ENCODE measurements around the gene PLB1.

The PLB1 gene

DNA sequence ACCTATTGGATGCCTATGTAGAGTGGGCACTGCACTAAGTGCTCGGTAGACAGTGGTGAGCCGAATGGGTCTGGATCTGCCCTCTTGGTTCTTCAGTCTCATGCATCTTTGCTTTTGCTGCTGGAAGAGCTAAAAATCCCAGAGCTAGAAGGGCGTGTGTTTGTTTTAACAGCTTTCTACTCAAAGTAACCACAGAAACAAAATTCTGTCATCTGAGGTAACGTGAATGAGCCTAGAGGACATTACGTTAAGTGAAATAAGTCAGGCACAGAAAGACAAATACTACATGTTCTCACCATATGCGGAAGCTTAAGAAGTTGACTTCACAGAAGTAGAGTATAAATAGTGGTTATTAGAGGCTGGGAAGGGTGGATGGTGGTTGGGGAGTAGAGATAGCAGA lies 119.8 kb downstream of the PLB1 start:
- DNase-seq, result no peak

DNA sequence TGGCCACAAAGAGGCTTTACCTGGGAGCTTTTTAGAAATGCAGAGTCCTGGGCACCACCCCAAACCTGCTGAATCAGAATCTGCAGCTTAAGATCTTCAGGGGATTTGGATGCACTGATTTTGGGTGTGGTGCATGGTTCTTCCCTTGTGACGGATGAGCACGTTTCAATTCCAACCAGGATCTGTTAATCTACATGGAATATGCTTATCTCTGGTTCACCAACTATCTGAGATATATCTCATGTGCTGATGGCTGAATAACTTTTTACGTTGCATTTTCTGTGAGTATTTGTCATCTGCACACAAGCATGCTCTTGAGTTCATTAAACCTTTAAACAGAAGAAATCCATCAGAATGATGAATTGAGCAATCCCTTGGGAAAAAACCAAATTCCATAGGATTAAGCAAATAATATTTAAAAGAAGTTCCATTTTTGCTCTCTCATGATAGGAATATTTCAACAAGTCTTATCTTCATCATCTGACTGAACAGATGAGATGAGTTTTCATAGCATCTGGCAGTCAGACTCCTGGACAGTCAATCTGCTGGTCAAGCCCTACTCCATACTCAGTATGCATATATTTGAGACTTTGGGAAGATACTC lies 120.6 kb downstream of the PLB1 start:
- DNase-seq, result no peak

DNA sequence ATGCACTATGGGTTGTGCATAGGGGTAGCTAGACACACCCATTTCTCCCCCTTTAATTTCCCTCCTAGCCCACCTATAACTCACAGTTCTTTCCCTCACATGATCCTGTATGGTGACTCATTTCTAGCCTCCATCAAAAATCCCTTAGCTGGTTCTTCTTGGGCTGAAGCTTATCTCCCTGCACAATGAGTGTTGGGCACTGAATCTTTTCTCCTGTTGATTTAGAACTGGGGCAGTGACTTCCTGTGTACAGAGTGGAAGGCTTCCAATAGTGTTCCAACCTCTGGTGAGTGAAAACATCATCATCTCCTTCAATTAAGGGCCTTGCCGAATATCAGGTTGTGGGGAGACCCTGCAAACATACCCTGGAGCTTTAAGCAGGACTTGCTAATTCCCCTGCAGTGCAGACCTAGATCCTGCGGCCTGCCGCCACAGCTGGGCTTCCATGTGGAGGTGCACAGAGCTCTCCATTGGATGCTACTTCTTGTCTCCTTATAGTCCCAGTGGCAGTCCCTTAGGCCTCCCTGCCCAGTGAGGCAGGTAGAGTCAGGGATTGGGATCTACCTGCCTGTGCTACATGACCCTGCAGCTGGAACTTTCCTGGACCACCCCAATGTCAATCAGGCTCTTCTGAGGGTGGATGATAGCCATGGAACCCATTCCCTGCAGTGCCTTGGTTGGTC lies 121.8 kb downstream of the PLB1 start:
- DNase-seq, result no peak

DNA sequence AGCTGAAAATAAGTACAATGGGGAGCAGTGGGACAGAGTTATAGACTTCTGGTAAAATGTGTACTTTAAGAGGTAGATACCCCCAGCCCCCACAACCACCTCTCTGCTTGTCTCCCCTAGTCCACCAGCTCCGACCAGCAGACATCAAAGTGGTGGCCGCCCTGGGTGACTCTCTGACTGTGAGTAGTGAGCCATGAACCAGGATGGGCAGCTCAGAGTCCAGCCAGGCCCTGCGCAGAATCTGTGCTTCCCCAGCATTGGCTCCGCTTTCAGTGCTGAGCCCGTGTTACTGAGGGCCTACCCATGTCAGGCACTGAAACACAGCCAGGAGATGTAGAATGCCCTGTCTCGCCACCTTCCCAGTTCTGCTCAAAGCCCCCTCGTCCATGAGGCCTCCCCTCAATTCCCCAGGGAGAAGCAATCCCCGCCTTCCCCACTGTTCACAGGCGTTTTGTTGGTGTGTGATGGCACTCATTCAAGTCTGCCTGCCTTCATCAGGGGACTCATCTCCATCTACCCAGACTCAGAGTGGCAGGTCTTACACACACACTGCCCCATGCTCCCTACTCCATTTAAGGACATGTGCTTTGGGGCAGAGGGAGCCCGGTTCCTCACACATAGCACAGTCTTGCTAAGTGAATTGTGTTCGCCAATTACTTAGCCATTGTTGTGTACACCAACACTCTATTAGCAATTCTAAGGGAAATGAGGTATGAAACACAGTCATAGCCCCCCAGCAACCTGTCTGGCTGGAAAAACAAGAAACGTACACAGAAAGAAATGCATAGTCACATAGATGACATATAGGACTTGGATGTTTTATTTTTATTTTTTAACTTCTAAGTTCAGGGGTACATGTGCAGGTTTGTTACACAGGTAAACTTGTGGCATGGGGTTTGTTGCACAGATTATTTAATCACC lies 122.6 kb downstream of the PLB1 start:
- DNase-seq, result no peak

DNA sequence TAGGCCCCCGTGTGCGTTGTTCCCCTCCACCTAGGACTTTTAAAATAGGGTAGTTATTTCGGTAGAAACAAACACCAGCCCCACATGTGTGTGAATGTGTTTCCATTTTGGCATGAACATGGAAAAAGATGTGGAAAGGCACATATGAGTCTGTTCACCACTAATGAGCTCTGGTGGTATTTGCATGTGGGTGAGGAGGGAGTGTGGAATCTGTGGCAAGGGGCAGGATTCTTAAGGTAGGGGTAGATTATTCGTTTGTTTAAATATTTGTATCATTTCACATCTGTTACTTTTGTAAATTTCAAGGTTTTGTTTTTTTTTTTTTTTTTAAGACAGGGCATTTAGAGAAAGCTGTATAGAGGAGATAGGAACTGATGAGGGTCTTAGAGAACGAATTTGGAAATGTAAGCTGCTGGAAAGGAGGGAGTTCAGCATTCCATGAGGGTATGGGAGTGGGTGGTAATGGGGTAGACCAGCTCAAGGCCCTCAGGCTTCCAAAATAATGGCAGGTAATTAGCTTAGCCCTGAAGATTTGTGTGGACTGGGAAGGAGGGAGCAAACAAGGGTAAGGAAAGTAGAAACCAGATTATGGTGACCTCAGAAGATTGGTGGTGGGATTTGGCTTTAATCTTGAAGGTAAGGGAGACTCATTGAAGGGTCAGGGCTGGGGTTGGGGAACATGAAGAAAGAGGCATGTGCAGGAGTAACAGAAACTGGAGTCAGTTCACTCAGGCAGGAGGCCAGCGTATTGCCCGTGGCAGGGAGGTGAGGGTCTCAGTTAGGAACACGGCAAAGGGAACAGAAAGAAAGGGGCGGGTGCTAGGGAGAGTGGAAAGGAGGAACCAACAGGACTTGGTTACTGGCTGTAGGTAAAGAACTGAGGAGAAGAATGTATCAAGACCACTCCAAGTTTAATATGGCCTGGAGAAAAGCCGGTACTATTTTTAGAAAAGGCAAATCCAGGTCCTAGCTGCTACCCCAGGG lies 123.6 kb downstream of the PLB1 start:
- no peak for DNase-seq

DNA sequence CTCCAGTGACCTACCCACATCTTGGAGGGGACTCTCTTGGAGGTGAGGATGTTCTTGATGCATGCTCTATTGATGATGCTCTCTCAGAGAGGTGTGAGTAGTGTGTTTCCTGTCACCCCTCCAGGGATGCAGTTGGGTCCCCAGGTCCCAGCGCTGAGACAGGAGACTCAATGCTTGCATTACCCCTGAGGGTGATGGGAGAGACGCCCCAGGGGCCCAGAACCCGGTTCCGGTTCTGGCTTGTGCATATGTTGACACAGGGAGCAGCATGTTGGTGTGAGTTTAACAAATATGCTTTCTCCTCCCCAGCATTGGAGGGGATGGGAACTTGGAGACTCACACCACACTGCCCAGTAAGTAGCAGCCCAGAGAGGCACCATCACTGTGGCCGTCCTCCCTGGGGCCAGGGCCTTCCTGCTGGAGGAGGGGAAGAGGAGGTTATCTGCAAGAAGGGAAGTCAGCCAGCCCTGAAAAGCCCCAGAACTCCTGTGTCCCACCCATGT lies 124.5 kb downstream of the PLB1 start:
- DNase-seq, result no peak

DNA sequence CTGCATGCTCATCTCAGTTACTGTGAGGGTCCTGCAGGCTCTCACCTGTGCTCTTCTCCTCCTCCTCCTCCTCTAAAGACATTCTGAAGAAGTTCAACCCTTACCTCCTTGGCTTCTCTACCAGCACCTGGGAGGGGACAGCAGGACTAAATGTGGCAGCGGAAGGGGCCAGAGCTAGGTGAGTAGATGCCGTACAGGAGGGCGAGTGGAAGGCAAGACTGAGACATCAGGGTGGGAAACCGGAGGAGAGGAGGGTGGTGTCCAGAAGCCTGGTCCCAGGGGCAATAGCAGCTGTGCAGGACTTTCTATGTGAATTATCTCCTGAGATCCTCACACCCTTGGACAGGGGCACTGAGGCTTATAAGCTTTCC lies 124.9 kb downstream of the PLB1 start:
- no peak for DNase-seq

DNA sequence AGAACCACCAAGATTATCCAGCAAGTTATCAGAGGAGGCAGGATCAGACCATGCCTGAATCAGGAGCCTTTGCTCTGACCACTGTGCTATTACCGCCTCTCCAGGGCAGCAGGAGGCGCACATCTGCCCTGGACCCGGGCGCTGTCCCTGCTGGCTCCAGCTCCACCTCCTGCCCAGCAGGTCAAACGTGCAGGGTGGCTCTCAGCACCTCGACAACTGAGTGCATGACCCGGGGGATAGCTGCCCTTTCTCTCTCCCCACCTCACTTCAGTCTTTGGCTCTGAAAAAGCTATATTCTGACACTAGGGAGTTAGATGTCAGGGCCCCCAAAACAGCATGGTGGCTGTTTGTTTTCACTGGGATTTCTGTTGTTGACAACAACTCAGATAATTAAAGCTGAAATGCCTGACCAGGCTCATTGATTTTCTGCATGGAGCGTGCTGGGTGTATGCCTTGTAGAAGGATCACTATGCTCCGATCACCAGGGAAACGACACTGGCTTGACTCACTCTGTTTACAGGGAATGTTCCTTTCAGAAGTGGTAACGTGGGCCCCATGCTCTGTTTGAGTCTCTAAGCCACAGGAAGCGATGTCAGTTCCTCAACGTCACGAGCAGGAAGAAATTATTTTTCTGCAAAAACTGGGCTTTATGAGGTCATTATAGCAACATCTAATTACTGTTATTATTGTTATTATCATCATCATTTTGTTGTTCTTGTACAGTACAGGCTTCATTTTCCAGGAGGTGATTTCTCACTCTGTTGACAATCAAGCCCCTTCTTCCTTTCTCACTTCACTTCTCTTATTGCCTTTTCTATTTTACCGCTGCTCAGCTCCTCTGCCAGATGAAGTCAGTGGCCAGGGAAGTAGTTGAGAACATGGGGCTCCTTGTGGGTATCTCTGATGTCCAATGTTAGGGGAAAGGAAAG lies 125.6 kb downstream of the PLB1 start:
- DNase-seq, result peak; percentile 83

DNA sequence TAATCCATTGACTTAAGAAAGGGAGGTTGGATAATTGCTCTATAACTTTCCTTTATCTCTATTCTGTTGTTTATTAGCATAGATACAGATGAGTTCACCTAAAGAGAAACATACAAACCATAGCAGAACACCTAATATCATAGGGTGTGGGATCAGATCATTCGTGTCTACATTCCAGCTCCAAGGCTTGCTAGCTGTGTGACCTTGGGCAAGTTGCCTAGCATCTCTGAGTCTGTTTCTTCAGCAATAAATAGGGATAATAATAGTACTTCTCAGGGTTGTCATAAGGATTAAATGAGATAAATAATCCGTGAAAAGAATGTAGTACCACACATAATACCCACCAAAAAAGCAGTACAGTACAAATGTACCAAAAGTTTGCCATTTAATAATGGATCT lies 126.2 kb downstream of the PLB1 start:
- no peak for DNase-seq

DNA sequence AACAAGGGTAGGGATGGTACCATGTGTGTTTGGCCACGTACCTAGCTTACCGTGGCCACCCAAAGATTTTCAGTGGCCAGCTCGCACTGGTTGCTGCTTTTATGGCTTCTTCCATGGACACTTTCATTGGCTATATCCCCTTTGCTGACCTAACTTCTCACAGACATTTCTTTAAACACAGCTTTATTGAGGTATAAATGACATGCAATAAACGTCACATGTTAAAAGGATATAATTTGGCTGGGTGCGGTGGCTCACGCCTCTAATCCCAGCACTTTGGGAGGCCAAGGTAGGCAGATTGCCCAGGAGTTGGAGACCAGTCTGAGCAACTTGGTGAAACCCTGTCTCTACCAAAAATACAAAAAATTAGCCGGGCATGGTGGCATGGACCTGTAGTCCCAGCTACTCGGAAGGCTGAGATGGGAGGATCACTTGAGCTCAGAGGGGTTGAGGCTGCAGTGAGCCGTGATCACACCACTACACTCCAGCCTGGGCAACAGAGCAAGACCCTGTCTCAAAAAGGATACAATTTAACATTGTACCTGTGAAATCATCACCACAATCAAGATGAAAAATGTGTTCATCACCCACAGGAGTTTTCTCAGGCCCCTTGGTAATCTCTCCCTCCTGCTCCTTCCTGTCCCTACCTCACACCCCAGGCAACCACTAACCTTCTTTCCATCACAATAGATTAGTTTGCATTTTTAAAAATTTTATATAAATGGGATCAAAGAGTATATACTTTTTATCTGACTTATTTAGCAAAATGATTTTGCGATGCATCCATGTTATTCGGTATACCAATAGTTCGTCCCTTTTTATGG lies 127.9 kb downstream of the PLB1 start:
- no peak for DNase-seq

DNA sequence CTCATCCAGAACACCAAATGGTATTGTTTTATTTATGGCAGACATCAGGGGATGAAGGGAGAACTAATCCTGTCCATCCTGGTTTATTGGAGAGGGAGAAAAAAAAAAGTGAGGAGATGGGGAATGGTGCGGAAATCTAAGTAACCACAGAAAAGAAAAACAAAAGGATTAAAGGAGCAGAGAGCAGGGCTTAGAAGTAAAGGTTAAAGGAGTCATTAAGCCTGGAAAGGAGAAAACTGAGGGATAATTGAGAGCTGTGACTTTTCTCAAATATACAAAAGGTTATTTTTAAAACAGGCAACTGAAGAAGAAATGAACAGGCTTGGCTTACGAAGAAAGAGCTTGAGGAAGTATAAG lies 128.6 kb downstream of the PLB1 start:
- no peak for DNase-seq

DNA sequence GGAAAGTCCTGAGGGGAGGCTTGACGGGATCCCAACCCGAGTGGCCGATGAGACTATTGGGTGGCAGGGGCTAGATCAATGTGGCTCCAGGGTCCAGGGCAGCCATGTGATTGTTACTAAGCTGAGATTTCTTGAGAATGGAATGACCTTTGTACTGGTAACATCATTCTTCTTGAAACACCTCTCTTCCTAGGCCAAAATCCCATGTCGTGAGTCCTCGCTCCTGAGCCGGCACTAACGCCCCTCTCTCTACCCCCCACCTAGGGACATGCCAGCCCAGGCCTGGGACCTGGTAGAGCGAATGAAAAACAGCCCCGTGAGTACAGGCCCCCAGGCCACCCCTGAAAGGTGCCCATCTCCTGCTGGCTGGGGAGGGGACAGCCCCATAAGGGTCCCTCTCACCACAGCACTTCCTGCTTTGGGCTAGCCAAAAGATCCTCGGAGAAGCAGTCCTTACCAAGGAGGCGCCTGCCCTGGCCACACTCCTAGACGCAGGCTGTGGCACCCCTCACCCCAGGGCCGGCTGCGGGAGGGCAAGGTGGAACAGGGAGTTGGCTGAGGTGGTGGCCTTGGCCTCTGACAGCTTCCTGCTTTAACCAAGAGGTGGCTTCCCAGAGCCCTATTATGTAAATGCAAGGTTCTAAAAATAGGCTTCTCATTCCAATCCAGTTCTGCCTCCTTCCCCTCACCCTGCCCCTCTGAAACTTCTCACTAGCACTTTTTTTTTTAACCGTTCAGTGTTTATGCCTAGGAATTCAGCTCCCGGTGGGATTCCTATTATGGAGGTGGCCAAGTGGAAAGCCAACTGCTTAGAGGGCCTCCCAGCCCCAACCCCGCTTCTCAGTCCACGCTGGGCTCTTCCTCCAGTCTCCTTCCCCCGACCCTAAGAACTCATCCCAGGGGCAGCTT lies 129.2 kb downstream of the PLB1 start:
- DNase-seq, result no peak

DNA sequence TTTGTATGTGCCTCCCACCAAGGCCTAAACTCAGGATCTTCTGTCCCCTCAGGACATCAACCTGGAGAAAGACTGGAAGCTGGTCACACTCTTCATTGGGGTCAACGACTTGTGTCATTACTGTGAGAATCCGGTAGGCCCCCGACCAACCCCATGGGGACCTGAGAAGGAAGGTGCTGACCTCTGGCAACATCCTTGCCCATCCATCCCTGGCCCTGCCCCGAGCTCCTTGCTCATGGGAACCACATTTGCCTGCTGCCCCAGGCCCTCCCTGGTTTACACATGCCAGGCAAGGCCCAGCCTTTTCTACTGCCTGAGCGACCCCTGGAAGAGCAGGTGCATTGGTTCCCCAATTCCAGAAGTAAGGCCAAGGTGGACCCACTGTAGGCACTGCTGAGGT lies 130.5 kb downstream of the PLB1 start:
- no peak for DNase-seq

DNA sequence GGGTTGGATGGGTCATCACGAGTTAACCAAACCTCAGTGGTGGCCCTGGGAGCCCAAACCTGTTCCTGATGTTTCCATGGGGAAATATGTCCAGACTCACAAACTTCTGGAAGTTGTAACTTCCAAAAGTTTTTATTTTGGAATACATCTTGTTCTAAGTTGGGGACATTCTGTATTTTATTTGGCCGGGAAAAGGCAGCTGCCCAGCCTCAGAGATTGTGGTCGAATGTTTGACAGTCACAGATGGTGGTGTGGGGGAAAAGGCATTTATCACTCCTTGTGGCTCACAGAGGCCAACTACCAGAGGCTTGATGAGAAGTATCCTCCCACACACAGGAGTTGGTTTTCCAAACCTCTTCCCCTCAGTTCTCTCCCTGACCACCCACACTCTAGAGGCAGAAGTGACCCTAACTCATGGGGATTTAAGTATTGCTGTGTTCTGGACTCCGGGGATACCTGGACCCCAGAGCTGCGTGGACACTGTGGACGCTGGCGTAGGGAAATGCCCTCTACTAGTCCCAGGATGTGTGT lies 131.1 kb downstream of the PLB1 start:
- DNase-seq, result no peak

DNA sequence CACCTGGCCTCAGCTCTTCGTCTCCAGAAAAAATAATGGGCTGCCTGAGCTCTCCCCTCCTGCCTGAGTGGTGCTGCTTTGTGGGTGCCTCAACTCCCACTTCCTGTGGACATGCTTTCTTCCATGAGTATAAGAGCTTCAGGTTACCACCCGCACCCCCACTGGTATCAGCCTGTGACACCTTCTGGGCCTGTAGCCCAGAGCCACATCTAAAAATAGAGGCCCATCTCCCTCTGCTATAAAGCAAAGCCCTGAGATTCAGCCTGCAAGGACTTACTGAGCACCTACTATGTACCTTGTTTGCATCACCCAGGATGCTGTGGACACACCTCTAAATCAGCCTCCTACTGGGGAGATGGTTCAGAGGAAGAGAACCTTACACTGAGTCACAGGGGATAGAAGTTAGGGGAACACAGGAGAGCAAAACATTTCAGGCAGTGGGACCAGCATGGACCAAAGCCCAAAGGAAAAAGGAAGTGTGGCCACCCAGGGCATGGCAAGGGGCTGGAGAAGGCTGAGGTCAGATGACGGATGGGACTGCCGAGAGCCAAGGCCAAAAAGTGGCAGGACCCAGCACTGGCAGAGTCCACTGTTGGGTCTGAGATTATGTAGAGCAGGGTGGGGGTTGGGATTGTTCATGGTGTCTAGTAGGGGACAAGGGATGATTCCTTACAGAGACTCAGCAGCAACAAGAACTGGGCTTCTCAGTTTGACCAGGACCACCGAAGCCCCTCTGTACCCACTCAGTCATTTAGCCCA lies 132.0 kb downstream of the PLB1 start:
- DNase-seq, result no peak

DNA sequence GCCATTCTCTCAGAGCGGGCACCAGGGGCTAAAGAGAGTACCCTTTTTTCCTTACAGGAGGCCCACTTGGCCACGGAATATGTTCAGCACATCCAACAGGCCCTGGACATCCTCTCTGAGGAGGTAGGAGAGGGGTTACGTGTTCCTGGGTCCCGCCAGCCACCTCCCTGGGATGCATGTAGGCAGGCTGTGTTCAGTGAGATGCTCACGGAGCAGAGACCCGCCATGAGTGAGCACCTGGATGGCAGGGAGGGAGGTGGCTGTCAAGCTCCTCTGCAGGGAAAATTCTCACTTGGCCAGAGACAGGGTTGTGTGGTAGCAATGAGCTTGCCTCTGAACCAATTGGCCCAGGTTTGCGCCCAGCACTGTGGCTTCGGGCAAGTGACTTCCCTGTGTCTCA lies 132.6 kb downstream of the PLB1 start:
- DNase-seq, result no peak

DNA sequence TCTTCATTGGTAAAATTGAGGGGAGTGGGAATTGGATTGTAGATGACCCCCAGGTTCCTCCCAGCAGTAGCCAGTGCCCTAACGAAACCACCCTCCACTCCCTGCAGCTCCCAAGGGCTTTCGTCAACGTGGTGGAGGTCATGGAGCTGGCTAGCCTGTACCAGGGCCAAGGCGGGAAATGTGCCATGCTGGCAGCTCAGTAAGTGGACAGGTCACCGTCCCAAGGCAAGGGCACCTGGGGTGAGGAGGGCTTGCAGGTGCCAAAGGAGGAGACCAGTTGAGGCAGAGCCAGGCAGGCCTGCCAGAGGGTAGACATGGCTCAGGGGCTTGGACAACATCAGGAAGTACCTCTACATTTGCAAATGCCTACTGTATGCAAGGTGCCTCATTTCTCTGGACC lies 133.1 kb downstream of the PLB1 start:
- DNase-seq, result no peak

DNA sequence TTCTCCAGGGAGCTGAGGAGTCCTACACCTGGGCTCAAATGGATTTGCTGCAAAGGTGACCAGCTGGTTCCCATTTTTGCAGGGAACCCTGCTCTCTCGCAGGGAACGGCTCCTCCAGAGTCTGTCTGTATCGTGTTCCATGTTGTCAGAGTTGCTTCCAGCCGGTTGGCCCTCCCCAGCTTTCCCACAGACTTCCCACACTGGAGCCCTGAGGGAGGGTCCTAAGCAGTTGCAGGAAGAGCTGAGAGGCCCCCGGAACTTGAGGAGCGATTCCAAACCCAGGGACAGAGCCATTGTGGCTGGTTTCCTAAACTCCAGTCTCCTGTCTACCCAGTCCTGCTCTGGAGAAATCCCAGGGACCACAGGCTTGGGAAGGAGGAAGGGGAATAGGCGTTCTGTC lies 134.1 kb downstream of the PLB1 start:
- no peak for DNase-seq

DNA sequence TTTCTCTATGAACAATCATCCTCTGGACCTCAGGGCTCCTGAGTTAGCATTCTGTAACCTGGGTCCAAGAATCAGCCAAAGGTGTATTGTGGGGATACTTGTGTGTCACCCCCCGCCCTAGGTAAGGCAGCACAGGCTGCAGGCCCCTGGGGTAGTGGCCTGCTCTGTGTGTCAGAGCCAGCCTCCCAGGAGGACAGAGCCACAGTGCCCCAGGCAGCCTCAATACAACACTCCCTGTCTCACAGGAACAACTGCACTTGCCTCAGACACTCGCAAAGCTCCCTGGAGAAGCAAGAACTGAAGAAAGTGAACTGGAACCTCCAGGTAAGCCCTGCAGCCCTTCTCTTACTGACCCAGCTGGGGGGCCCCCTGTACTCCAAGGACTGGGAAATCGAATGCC lies 134.5 kb downstream of the PLB1 start:
- DNase-seq, result no peak
